ENCODE data around the gene NTM. TPM values are rescaled to one million over a fixed set of nuclear protein-coding genes. Genes with fewer than 3 reads are reported as not detected.

The NTM gene
- 82.7 and 84.1 TPM in 2 replicates for total RNA-seq
- long read RNA-seq, transcript NTM-206 (7 exons, 2,583 nt) = major isoform, 28 of 74 reads
- long read RNA-seq, partial matches to known transcripts = 15 of 74 reads
- long read RNA-seq, other reads (novel, unspliced or antisense) = 29 of 74 reads

GRCh38 chr11:131370090-131370751 lies at the start of gene NTM:
Gene NTM, plus strand, starts transcription at chr11:131370615.
- Mint-ChIP-seq H3K9me3 (ENCODE audit: unreplicated experiment) (no peaks in the 10 kb centered on the region), H3K27me3 (ENCODE audit: unreplicated experiment) (peaks cover 7% of the 10 kb centered on the region), H3K36me3 (ENCODE audit: unreplicated experiment) (no peaks in the 10 kb centered on the region), H3K4me3 (ENCODE audit: unreplicated experiment) (no peak within 1 kb of the TSS), H3K4me1 (ENCODE audit: unreplicated experiment) (no peaks in the 10 kb centered on the region), H3K27ac (ENCODE audit: unreplicated experiment) (no peak within 1 kb of the TSS)
- TF ChIP-seq, protein P1, sequence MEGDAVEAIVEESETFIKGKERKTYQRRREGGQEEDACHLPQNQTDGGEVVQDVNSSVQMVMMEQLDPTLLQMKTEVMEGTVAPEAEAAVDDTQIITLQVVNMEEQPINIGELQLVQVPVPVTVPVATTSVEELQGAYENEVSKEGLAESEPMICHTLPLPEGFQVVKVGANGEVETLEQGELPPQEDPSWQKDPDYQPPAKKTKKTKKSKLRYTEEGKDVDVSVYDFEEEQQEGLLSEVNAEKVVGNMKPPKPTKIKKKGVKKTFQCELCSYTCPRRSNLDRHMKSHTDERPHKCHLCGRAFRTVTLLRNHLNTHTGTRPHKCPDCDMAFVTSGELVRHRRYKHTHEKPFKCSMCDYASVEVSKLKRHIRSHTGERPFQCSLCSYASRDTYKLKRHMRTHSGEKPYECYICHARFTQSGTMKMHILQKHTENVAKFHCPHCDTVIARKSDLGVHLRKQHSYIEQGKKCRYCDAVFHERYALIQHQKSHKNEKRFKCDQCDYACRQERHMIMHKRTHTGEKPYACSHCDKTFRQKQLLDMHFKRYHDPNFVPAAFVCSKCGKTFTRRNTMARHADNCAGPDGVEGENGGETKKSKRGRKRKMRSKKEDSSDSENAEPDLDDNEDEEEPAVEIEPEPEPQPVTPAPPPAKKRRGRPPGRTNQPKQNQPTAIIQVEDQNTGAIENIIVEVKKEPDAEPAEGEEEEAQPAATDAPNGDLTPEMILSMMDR (IDR thresholded peaks at IDR 0.05) = no peak
- DNase-seq (ENCODE audit: extremely low spot score, unreplicated experiment) = no peak

DNA sequence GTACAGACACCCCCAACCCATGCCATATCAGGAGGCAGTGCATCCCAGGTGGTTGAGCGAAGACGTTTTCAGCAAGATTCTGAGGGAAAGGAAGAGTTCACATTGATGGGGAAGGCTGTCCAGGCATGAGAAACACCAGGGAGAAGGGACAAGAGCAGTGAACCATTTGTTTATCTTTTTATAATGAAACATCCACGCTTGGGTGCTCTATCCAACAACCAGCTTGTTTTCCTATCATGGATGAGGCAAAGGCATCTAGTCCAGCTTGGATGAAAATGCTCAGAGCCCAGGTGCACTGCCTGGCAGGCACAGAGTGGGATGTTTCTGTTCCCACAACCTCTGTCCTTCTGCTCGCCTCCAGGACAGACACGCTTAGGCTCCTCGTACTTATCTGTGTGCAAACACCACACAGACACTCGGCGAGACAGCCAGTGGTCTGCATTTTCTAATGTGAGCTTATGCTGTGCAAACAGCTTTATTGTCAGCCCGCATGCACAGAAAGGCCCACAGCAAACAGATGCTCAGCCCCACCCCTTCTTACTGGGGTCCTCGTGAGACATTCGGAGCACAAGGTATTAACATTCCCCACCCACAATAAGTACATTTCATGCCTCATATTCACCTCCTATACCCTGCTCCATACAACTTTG lies 45.4 kb upstream of the NTM start:
- Mint-ChIP-seq H3K4me1 (ENCODE audit: unreplicated experiment) (no peaks in the 10 kb centered on the region), H3K27me3 (ENCODE audit: unreplicated experiment) (peaks cover 5% of the 10 kb centered on the region), H3K27ac (ENCODE audit: unreplicated experiment) (no peak overlapping the region), H3K36me3 (ENCODE audit: unreplicated experiment) (no peaks in the 10 kb centered on the region), H3K9me3 (ENCODE audit: unreplicated experiment) (no peaks in the 10 kb centered on the region), H3K4me3 (ENCODE audit: unreplicated experiment) (no peak overlapping the region)
- TF ChIP-seq, protein P1 (IDR thresholded peaks at IDR 0.05) = no peak
- no peak for DNase-seq (ENCODE audit: extremely low spot score, unreplicated experiment)

DNA sequence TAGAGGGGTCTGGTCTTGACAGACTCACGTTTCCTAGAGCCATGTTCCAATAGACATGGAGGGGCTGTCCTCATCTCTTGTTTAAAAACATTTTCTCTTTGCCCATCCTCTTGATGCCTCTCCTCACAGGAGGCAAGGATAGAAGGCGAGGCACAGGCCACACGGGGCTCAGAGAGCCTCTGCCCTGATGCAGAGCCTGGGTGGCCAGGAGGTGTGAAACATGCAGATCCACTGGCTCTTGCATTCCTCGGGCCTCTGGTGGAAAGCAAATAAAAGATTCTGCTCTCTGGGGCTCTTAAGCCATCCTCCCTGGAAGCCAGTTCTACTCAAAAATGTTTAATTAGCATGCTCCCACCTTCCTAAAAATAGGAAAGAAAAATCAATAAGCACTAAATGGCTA lies 43.6 kb upstream of the NTM start:
- TF ChIP-seq, protein P1 (IDR thresholded peaks at IDR 0.05) = no peak
- H3K27me3 Mint-ChIP-seq (ENCODE audit: unreplicated experiment) = no peaks in the 10 kb centered on the region
- H3K36me3 Mint-ChIP-seq (ENCODE audit: unreplicated experiment) = no peaks in the 10 kb centered on the region
- no peak overlapping the region for H3K27ac Mint-ChIP-seq (ENCODE audit: unreplicated experiment)
- H3K9me3 Mint-ChIP-seq (ENCODE audit: unreplicated experiment) = no peaks in the 10 kb centered on the region
- H3K4me1 Mint-ChIP-seq (ENCODE audit: unreplicated experiment) = no peaks in the 10 kb centered on the region
- DNase-seq (ENCODE audit: extremely low spot score, unreplicated experiment) = no peak
- H3K4me3 Mint-ChIP-seq (ENCODE audit: unreplicated experiment) = no peak overlapping the region

DNA sequence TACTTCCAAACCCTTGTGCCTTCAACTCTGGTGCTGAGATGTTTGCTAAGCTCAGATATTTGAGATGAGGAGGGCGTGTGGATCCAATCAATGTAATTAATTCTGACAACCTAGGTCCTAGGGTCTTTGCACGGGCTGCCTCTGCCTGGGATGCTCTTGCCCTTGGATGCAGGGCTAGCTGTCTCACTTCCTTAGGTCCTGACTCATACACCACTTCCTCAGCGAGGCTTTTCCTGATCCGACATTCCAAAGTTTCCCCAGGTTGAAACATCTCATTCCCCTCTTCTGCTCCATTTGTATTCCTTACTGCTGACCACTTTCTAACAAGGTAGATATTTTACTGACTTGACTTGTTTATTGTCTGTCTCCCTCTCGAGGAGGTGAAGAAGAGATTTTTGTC lies 43.0 kb upstream of the NTM start:
- H3K27me3 Mint-ChIP-seq (ENCODE audit: unreplicated experiment) = no peaks in the 10 kb centered on the region
- H3K27ac Mint-ChIP-seq (ENCODE audit: unreplicated experiment) = no peak overlapping the region
- H3K4me3 Mint-ChIP-seq (ENCODE audit: unreplicated experiment) = no peak overlapping the region
- H3K4me1 Mint-ChIP-seq (ENCODE audit: unreplicated experiment) = no peaks in the 10 kb centered on the region
- no peaks in the 10 kb centered on the region for H3K36me3 Mint-ChIP-seq (ENCODE audit: unreplicated experiment)
- H3K9me3 Mint-ChIP-seq (ENCODE audit: unreplicated experiment) = no peaks in the 10 kb centered on the region
- DNase-seq (ENCODE audit: extremely low spot score, unreplicated experiment) = no peak
- TF ChIP-seq, protein P1 (IDR thresholded peaks at IDR 0.05) = no peak

DNA sequence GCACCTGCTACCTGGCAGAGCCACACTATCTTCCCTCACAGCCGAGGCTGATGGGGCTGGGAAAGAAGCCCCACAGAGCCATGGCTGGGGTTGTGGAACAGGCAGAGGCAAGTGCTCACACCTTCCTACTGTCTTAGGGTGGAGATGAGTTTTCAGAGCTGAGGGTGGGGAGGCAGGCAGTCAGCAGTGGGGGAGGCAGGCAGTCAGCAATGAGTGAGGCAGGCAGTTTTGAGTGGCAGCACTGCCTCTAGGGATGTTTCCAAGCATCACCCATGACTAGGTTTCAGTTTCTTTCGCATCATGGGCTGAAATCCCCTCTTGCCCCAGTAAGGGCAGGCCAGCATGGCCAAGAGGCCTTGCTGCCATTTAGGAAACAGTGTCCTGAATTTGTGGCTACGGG lies 41.6 kb upstream of the NTM start:
- TF ChIP-seq, protein P1 (IDR thresholded peaks at IDR 0.05) = no peak
- no peaks in the 10 kb centered on the region for H3K4me1 Mint-ChIP-seq (ENCODE audit: unreplicated experiment)
- DNase-seq (ENCODE audit: extremely low spot score, unreplicated experiment) = no peak
- H3K36me3 Mint-ChIP-seq (ENCODE audit: unreplicated experiment) = no peaks in the 10 kb centered on the region
- H3K4me3 Mint-ChIP-seq (ENCODE audit: unreplicated experiment) = no peak overlapping the region
- H3K9me3 Mint-ChIP-seq (ENCODE audit: unreplicated experiment) = no peaks in the 10 kb centered on the region
- no peak overlapping the region for H3K27ac Mint-ChIP-seq (ENCODE audit: unreplicated experiment)
- H3K27me3 Mint-ChIP-seq (ENCODE audit: unreplicated experiment) = no peaks in the 10 kb centered on the region

Data from osteocyte (in vitro differentiated cells).